ENCODE results near the gene ANKRD11.

- TF ChIP-seq CTCF (IDR thresholded peaks at IDR 0.05; ENCODE audit: low read depth, low read length, poor library complexity, severe bottlenecking) (no peak), EZH2phosphoT487 (IDR thresholded peaks at IDR 0.05; ENCODE audit: borderline replicate concordance, low read length) (no peak)
These were observed 233.6 kb downstream of the ANKRD11 start for GRCh38 chr16:89256651-89257254.

All from DOHH2 (cell line).